BLaER1 (cell line): ENCODE measurements around the gene ECEL1.

Experiments used
- H3K27ac ChIP-seq: shearing (Covaris generic); formaldehyde crosslinking; 2 replicates; pipeline ENCODE4 v1.8.1; 2022
- H3K27me3 ChIP-seq: shearing (Covaris generic); formaldehyde crosslinking; 2 replicates; pipeline ENCODE4 v1.8.1; 2022
- H3K36me3 ChIP-seq: shearing (Covaris generic); formaldehyde crosslinking; 2 replicates; pipeline ENCODE4 v1.8.1; 2022
- H3K4me1 ChIP-seq: shearing (Covaris generic); formaldehyde crosslinking; 2 replicates; pipeline ENCODE4 v1.8.1; 2022
- H3K4me2 ChIP-seq: shearing (Covaris generic); formaldehyde crosslinking; 2 replicates; pipeline ENCODE4 v1.8.1; 2022
- H3K4me3 ChIP-seq: shearing (Covaris generic); formaldehyde crosslinking; 2 replicates; pipeline ENCODE4 v1.8.1; 2022
- H3K9ac ChIP-seq: shearing (Covaris generic); formaldehyde crosslinking; 2 replicates; pipeline ENCODE4 v1.8.1; 2022
- H3K9me3 ChIP-seq: shearing (Covaris generic); formaldehyde crosslinking; 2 replicates; pipeline ENCODE4 v1.8.1; 2022
- H4K20me1 ChIP-seq: shearing (Covaris generic); formaldehyde crosslinking; 2 replicates; pipeline ENCODE4 v1.8.1; 2022
- Cebpa-rat ChIP-seq: shearing (Covaris generic); IDR thresholded peaks from 2 replicates; pipeline ENCODE4 v1.8.1; 2022

The ECEL1 gene

DNA sequence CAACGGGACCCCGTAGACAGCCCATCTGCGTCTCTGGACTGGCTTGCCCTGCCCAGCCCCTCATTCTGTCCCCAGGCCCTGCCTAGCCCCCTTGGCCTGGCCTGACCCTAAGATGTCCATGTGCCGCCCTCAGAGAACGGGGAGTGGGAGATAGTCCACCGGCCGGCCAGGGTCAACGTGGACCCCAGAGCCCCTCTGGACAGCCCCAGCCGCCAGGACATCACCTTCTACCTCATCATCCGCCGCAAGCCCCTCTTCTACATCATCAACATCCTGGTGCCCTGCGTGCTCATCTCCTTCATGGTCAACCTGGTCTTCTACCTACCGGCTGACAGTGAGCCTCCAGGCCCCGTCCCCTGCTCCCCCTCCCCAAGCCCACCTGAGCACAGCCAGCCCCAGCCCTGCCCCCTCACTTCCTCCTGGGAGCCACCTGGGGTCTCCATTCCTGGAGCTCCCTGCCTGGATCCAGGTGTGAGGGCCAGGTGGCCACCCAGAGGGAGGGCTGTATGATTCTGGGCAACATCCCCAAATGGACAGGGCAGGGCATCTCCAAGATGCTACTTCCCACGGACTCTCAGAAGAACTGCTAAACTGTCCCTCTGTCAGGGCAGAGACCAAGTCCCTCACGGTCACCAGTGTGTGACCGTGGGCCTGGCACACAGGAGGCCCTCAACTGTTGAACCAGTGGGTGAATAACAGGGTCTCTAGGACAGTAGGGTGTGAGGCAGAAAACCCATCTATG is 42.3 kb upstream of the ECEL1 start:
- H3K9me3 ChIP-seq = no peaks in the 10 kb centered on the region
- H3K27ac ChIP-seq = peak overlapping the region; percentile 76
- peaks cover 86% of the 10 kb centered on the region for H3K4me1 ChIP-seq
- no peaks in the 10 kb centered on the region for H4K20me1 ChIP-seq
- no peak overlapping the region for H3K4me3 ChIP-seq
- 0 out of 2 replicates have a peak, but pooled peaks cover 3% of the 10 kb centered on the region for H3K27me3 ChIP-seq
- H3K4me2 ChIP-seq = peak overlapping the region; percentile 89
- no peak for TF ChIP-seq Cebpa-rat
- 0 out of 2 replicates have a peak overlapping the region, but pooled peaks have one; percentile 63 for H3K9ac ChIP-seq
- no peaks in the 10 kb centered on the region for H3K36me3 ChIP-seq

DNA sequence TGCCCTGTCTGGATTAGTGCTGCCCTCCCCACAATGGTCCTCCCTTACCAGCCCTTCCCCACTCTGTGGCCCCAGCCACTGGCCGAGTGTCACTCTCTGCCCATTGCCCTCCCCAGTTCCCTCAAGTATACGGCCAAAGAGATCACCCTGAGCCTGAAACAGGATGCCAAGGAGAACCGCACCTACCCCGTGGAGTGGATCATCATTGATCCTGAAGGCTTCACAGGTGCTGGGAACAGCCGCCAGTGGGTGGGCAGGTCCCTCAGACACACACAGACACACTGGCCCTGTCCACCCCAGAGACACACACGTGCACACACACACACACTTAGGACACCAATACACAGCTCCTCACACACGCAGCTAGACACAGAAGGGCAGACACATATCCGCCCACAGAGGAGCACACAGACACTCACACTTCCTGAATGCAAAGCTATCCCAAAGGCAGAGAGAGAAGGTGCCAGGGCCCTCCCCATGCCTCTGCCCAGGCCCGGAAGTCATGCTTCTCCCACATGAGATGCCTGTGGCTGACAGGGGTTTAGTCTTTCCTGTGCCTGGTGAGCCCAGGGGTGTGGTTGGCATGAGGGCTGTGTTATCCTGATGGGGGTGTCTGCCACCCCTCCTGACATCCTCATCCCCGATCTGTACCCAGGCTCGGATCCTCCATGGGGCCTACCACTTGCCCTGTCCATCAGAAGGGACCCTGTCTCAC is 41.3 kb upstream of the ECEL1 start:
- Histone ChIP-seq H3K4me3 (0 out of 2 replicates have a peak overlapping the region, but pooled peaks have one; percentile 7), H3K36me3 (no peaks in the 10 kb centered on the region), H3K4me1 (peaks cover 86% of the 10 kb centered on the region), H3K27me3 (peaks cover 12% of the 10 kb centered on the region), H4K20me1 (no peaks in the 10 kb centered on the region), H3K9ac (peak overlapping the region; percentile 63), H3K4me2 (peak overlapping the region; percentile 89), H3K27ac (peak overlapping the region; percentile 76), H3K9me3 (no peaks in the 10 kb centered on the region)
- TF ChIP-seq Cebpa-rat = no peak

DNA sequence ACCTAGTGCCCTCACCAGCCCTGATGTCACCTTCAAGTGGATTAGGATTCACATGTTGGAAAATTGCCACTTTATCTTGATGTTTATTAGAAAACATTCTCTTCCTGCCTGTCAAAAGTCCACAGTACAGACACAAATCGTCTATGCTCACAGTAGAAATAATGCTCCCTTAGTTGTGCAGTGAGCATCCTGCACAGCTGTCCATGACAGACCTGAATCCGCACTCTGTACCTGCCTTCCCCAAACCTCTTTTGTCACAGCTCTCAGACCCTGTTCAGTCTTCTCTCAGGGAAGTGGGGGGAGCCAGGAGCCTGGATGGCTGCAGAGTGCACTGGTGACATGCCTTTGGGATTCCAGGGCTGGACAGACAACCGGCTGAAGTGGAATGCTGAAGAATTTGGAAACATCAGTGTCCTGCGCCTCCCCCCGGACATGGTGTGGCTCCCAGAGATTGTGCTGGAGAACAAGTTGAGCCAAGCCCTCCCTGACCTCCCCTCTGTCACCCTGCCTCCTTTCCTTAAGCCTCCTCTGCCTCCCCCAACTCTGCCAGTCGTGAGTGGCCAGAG is 40.4 kb upstream of the ECEL1 start:
- H3K4me1 ChIP-seq = peaks cover 86% of the 10 kb centered on the region
- no peaks in the 10 kb centered on the region for H3K36me3 ChIP-seq
- H3K27ac ChIP-seq = peak overlapping the region; percentile 76
- no peak overlapping the region for H3K4me3 ChIP-seq
- peaks cover 21% of the 10 kb centered on the region for H3K27me3 ChIP-seq
- peak overlapping the region; percentile 63; the same call in 1 of the 2 replicates for H3K9ac ChIP-seq
- no peaks in the 10 kb centered on the region for H3K9me3 ChIP-seq
- H4K20me1 ChIP-seq = peaks cover 9% of the 10 kb centered on the region
- no peak for TF ChIP-seq Cebpa-rat
- H3K4me2 ChIP-seq = peak overlapping the region; percentile 89

DNA sequence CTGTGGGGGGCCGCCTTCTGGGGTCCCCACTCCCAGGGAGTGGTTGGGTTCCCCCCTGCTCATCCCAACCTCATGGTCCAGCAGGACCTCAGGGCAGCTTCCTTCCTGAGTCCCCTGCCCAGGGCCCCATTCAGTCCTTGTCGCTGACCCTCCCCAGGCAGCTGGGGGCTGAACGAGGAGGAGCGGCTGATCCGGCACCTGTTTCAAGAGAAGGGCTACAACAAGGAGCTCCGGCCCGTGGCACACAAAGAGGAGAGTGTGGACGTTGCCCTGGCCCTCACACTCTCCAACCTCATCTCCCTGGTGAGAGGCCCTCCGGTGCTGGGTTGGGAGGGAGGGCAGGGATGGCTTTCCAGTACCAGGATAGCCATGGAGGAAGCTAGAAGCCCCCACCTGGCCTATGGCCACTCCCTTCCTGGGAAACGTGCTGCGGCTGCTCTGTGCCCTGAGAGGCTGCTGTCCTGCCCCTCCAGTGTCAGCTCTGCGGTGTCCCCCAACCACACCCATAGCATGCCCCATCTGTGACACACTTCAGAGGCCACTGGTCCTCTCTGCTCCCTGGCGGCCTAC is 38.8 kb upstream of the ECEL1 start:
- H3K27ac ChIP-seq = no peak overlapping the region
- no peaks in the 10 kb centered on the region for H3K9me3 ChIP-seq
- peaks cover 86% of the 10 kb centered on the region for H3K4me1 ChIP-seq
- no peak overlapping the region for H3K4me2 ChIP-seq
- no peak overlapping the region for H3K4me3 ChIP-seq
- TF ChIP-seq Cebpa-rat = no peak
- H3K27me3 ChIP-seq = peaks cover 36% of the 10 kb centered on the region
- no peak overlapping the region for H3K9ac ChIP-seq
- peaks cover 20% of the 10 kb centered on the region for H4K20me1 ChIP-seq
- no peaks in the 10 kb centered on the region for H3K36me3 ChIP-seq

DNA sequence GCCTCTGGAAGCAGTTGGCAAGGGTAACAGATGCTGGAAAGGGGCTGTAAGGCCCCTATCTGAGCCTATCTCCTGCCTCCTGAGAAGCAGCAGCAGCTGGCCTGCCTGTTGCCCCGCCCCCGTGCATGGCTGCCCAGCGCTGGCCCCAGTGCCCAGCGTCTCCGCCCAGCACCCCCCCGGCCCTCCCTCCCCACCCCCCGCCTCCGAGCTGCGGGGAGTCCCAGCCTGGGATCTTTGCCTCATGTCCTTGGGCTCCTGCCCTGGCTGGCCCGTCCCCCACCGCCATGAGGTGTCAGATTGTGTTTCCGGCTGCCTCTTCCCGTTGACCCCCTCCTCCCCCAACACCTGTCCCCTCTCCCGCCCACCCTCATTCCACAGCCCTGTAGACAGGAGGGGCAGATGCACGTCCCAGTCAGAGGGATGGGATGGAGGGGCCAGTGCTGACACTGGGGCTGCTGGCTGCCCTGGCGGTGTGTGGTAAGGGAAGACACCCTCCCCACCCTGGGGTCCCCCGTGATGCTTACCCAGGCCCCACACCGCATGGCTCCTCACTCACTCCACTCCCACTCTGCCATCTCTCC is 38.2 kb upstream of the ECEL1 start, which contains the start of gene CHRND:
TSS of gene CHRND (plus strand) at position 370 of the 581 bp plus-strand sequence. CDS start at position 426, 56 bp downstream.
- Histone ChIP-seq H3K4me2 (peak within 1 kb of the TSS; percentile 91), H3K9ac (no peak within 1 kb of the TSS), H3K27me3 (peaks cover 40% of the 10 kb centered on the region)

DNA sequence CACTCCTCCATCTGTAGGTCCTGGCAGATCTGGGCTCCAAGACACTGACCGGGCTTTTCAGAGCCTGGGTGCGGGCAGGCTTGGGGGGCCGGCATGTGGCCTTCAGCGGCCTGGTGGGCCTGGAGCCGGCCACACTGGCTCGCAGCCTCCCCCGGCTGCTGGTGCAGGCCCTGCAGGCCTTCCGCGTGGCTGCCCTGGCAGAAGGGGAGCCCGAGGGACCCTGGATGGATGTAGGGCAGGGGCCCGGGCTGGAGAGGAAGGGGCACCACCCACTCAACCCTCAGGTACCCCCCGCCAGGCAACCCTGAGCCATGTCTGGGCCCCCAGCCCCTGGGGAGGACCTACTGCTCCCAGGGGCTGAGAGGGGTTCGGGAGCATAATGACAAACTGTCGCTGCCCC is 37.6 kb upstream of the ECEL1 start:
- Histone ChIP-seq H3K27ac (peak overlapping the region; percentile 38; the same call in 1 of the 2 replicates), H3K4me1 (peaks cover 75% of the 10 kb centered on the region), H3K4me3 (no peak overlapping the region), H4K20me1 (peaks cover 21% of the 10 kb centered on the region), H3K9me3 (no peaks in the 10 kb centered on the region), H3K4me2 (peak overlapping the region; percentile 91), H3K36me3 (no peaks in the 10 kb centered on the region), H3K27me3 (peaks cover 40% of the 10 kb centered on the region), H3K9ac (no peak overlapping the region)
- TF ChIP-seq Cebpa-rat = no peak

More for the DNA sequence above, 38.2 kb upstream of the ECEL1 start, which contains the start of gene CHRND:
- H3K36me3 ChIP-seq = no peaks in the 10 kb centered on the region
- peaks cover 82% of the 10 kb centered on the region for H3K4me1 ChIP-seq
- no peak within 1 kb of the TSS for H3K4me3 ChIP-seq
- peak within 1 kb of the TSS; percentile 38; the same call in 1 of the 2 replicates for H3K27ac ChIP-seq
- H4K20me1 ChIP-seq = peaks cover 21% of the 10 kb centered on the region
- no peaks in the 10 kb centered on the region for H3K9me3 ChIP-seq
- no peak for TF ChIP-seq Cebpa-rat

DNA sequence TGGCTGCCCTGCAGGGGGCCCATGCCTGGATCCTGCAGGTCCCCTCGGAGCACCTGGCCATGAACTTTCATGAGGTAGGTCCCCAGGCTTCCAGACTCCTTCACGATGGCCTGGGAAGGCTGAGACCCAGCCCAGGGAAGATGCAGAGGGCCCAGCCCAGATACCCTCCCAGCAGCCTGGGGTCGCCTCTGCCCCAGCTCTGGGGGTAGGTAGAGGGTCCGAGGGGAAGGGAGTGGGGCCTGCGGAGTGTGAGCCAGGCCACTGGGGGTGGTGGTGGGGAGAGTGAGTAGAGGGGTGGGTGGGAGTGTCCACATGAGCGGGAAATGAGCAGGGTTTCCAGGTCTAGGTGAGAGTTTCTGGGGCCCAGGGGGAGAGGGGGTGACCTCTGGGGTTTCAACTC is 37.1 kb upstream of the ECEL1 start:
- H3K36me3 ChIP-seq = no peaks in the 10 kb centered on the region
- no peaks in the 10 kb centered on the region for H3K9me3 ChIP-seq
- TF ChIP-seq Cebpa-rat = no peak
- peak overlapping the region; percentile 91 for H3K4me2 ChIP-seq
- peak overlapping the region; percentile 56; the same call in 1 of the 2 replicates for H3K9ac ChIP-seq
- peaks cover 21% of the 10 kb centered on the region for H4K20me1 ChIP-seq
- H3K27ac ChIP-seq = no peak overlapping the region
- peaks cover 71% of the 10 kb centered on the region for H3K4me1 ChIP-seq
- H3K27me3 ChIP-seq = peaks cover 40% of the 10 kb centered on the region
- peak overlapping the region; percentile 69 for H3K4me3 ChIP-seq

DNA sequence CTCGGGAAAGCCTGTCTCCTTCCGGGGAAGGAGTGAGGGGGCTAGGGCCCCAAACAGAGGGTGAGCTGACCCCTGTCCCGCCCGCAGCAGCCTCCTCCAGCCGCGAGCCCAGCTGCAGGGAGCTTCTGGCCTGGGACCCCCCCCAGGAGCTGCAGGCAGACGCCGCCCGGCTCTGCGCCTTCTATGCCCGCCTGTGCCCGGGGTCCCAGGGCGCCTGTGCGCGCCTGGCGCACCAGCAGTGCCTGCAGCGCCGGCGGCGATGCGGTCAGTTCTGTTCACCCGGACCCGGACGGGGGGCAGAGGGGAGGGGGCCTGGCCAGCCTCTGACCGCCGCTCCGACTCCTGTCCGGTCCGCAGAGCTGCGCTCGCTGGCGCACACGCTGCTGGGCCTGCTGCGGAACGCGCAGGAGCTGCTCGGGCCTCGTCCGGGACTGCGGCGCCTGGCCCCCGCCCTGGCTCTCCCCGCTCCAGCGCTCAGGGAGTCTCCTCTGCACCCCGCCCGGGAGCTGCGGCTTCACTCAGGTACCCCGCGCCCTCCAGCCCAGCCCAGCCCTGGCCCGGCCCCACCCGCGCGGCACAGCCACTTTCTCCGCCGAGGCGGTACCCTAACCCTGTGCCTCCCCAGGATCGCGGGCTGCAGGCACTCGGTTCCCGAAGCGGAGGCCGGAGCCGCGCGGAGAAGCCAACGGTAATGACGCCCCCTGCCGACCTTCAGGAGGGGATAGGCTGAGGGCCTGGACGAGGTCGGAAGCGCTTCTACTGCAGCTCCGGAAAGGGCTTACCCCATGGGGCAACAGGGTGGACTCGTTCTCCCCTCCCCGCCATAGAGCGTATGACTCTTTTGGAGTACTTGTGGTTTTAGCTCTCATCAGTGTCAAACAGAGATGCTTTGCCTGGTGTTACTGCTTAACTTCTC is 36.3 kb upstream of the ECEL1 start:
- Histone ChIP-seq H3K27ac (no peak overlapping the region), H3K27me3 (peaks cover 40% of the 10 kb centered on the region), H3K36me3 (no peaks in the 10 kb centered on the region), H3K9ac (peak overlapping the region; percentile 56; the same call in 1 of the 2 replicates), H3K4me1 (peaks cover 63% of the 10 kb centered on the region), H3K9me3 (no peaks in the 10 kb centered on the region), H4K20me1 (peaks cover 21% of the 10 kb centered on the region), H3K4me2 (peak overlapping the region; percentile 91), H3K4me3 (peak overlapping the region; percentile 69)
- TF ChIP-seq Cebpa-rat = no peak
